Measurements from ENCODE around the gene PTPRN2.

- no peak for TF ChIP-seq CTCF (IDR thresholded peaks at IDR 0.05)
- no peak for TF ChIP-seq POLR2A (IDR thresholded peaks at IDR 0.05)
- no peak for TF ChIP-seq POLR2AphosphoS5 (IDR thresholded peaks at IDR 0.05)
Observed at GRCh38 chr7:158633055-158633956, 45.7 kb upstream of the PTPRN2 start.

All from sigmoid colon (tissue), 4 donors.